Mesendoderm (in vitro differentiated cells): ENCODE measurements around the gene TRAFD1.

Experiments
- DNase-seq: peaks from one replicate; pipeline ENCODE4 v3.0.0; 2013
- H2AK5ac ChIP-seq: 2 replicates; pipeline ENCODE4 v1.6.1; 2013; ENCODE audit warnings: low read length, inconsistent platforms
- H2BK120ac ChIP-seq: 2 replicates; pipeline ENCODE4 v1.6.1; 2013; ENCODE audit warnings: low read depth, mild to moderate bottlenecking, low read length, moderate library complexity, mixed read lengths
- H2BK15ac ChIP-seq: replicated peaks from 2 replicates; pipeline ENCODE4 v1.6.1; 2013; ENCODE audit warnings: low read depth, mild to moderate bottlenecking, moderate library complexity
- H2BK5ac ChIP-seq: 2 replicates; pipeline ENCODE4 v1.6.1; 2013; ENCODE audit warnings: low read length, inconsistent platforms
- H3K18ac ChIP-seq: 2 replicates; pipeline ENCODE4 v1.6.1; 2013; ENCODE audit warnings: mild to moderate bottlenecking, low read length, mixed read lengths
- H3K23ac ChIP-seq: one replicate; pipeline ENCODE4 v1.6.1; 2013; ENCODE audit warnings: low read length
- H3K27ac ChIP-seq: 2 replicates; pipeline ENCODE4 v1.5.1; 2013; ENCODE audit warnings: low read depth, mild to moderate bottlenecking, inconsistent platforms, low read length, moderate library complexity
- H3K27me3 ChIP-seq: 2 replicates; pipeline ENCODE4 v1.6.1; 2013; ENCODE audit warnings: low read length, control low read depth, mild to moderate bottlenecking, inconsistent platforms; ENCODE audit not compliant: insufficient read depth, poor library complexity
- H3K36me3 ChIP-seq: 2 replicates; pipeline ENCODE4 v1.6.1; 2013; ENCODE audit warnings: low read length, inconsistent platforms; ENCODE audit not compliant: control insufficient read depth, insufficient read depth
- H3K4ac ChIP-seq: one replicate; pipeline ENCODE4 v1.6.1; 2013; ENCODE audit warnings: low read depth, mild to moderate bottlenecking, low read length, moderate library complexity
- H3K4me1 ChIP-seq: 2 replicates; pipeline ENCODE4 v1.6.1; 2013; ENCODE audit warnings: low read depth, low read length, inconsistent platforms; ENCODE audit not compliant: control insufficient read depth
- H3K4me2 ChIP-seq: 2 replicates; pipeline ENCODE4 v1.6.1; 2013; ENCODE audit warnings: low read length
- H3K4me3 ChIP-seq: 2 replicates; pipeline ENCODE4 v1.5.1; 2013; ENCODE audit warnings: mild to moderate bottlenecking, low read length
- H3K56ac ChIP-seq: one replicate; pipeline ENCODE4 v1.6.1; 2013; ENCODE audit warnings: low read length
- H3K79me1 ChIP-seq: 2 replicates; pipeline ENCODE4 v1.6.1; 2013; ENCODE audit warnings: low read length, inconsistent platforms
- H3K79me2 ChIP-seq: 2 replicates; pipeline ENCODE4 v1.6.1; 2013; ENCODE audit warnings: mild to moderate bottlenecking, low read length; ENCODE audit not compliant: control insufficient read depth, insufficient read depth
- H3K9ac ChIP-seq: 2 replicates; pipeline ENCODE4 v1.6.1; 2013; ENCODE audit warnings: low read length, inconsistent platforms
- H4K5ac ChIP-seq: one replicate; pipeline ENCODE4 v1.6.1; 2013; ENCODE audit warnings: low read length
- H4K8ac ChIP-seq: one replicate; pipeline ENCODE4 v1.6.1; 2013; ENCODE audit warnings: low read depth, mild to moderate bottlenecking, control low read depth, low read length, moderate library complexity
- WGBS: extraction: QIAGEN DNeasy Blood & Tissue Kit; methylation state at CpG from one replicate; pipeline ENCODE4 v1.1.7; 2013; ENCODE audit warnings: low lambda C conversion rate, missing lambda C conversion rate; ENCODE audit not compliant: insufficient coverage; ENCODE audit errors: extremely low coverage; 5-methylcytosine and 5-hydroxymethylcytosine counted together

Gene TRAFD1

GRCh38 chr12:112112409-112113133 lies 12.8 kb upstream of the TRAFD1 start:
- Histone ChIP-seq H4K5ac (no peak overlapping the region), H3K36me3 (no peaks in the 10 kb centered on the region), H3K9ac (no peak overlapping the region), H3K18ac (no peak overlapping the region), H3K4me2 (no peak overlapping the region), H3K56ac (peak overlapping the region; percentile 60), H3K4me1 (peaks cover 4% of the 10 kb centered on the region), H3K27ac (no peak overlapping the region), H4K8ac (no peak overlapping the region), H3K27me3 (no peaks in the 10 kb centered on the region), H2BK120ac (no peak overlapping the region), H3K79me1 (no peaks in the 10 kb centered on the region), H3K79me2 (peaks cover 10% of the 10 kb centered on the region), H2BK15ac (no peak overlapping the region), H3K4me3 (no peak overlapping the region), H2AK5ac (no peak overlapping the region), H2BK5ac (no peak overlapping the region), H3K4ac (no peak overlapping the region), H3K23ac (no peak overlapping the region)
- WGBS: no CpG with 5 or more reads among the region's 6 CpGs
- peak; percentile 56 for DNase-seq

- Histone ChIP-seq H3K36me3 (no peaks in the 10 kb centered on the region), H3K18ac (no peak overlapping the region), H3K9ac (no peak overlapping the region), H2BK5ac (no peak overlapping the region), H3K79me2 (no peaks in the 10 kb centered on the region), H3K4me2 (no peak overlapping the region), H3K4ac (no peak overlapping the region), H3K4me3 (no peak overlapping the region), H3K27ac (no peak overlapping the region), H2BK120ac (no peak overlapping the region), H2BK15ac (no peak overlapping the region), H3K23ac (no peak overlapping the region), H3K4me1 (peaks cover 4% of the 10 kb centered on the region), H3K27me3 (no peaks in the 10 kb centered on the region), H3K56ac (no peak overlapping the region), H3K79me1 (no peaks in the 10 kb centered on the region), H4K5ac (no peak overlapping the region), H4K8ac (no peak overlapping the region), H2AK5ac (no peak overlapping the region)
- no peak for DNase-seq
- no CpG with 5 or more reads among the region's 6 CpGs for WGBS
Measured at GRCh38 chr12:112115259-112116045, 9.9 kb upstream of the TRAFD1 start.

- H3K36me3 ChIP-seq: no peaks in the 10 kb centered on the region
- H2BK120ac ChIP-seq: no peak overlapping the region
- H2BK5ac ChIP-seq: no peak overlapping the region
- H3K79me2 ChIP-seq: no peaks in the 10 kb centered on the region
- H4K8ac ChIP-seq: peak overlapping the region; percentile 89
- H3K79me1 ChIP-seq: no peaks in the 10 kb centered on the region
- peak; percentile 95 for DNase-seq
- peak overlapping the region; percentile 70 for H3K56ac ChIP-seq
- no peak overlapping the region for H2BK15ac ChIP-seq
- H3K4ac ChIP-seq: no peak overlapping the region
- peak overlapping the region; percentile 78 for H3K27ac ChIP-seq
- H3K18ac ChIP-seq: no peak overlapping the region
- no CpG with 5 or more reads among the region's 7 CpGs for WGBS
- peak overlapping the region; percentile 13 for H3K4me2 ChIP-seq
- H3K4me3 ChIP-seq: no peak overlapping the region
- H3K23ac ChIP-seq: no peak overlapping the region
- H3K4me1 ChIP-seq: peaks cover 4% of the 10 kb centered on the region
- H3K9ac ChIP-seq: peak overlapping the region; percentile 55
- H2AK5ac ChIP-seq: no peak overlapping the region
- no peak overlapping the region for H4K5ac ChIP-seq
- no peaks in the 10 kb centered on the region for H3K27me3 ChIP-seq
Measured at GRCh38 chr12:112116232-112117060, 8.9 kb upstream of the TRAFD1 start.

GRCh38 chr12:112117685-112118084 lies 7.7 kb upstream of the TRAFD1 start:
- Histone ChIP-seq H2AK5ac (no peak overlapping the region), H3K4me1 (peaks cover 2% of the 10 kb centered on the region), H3K23ac (no peak overlapping the region), H3K79me2 (no peaks in the 10 kb centered on the region), H3K56ac (no peak overlapping the region), H3K36me3 (no peaks in the 10 kb centered on the region), H4K8ac (no peak overlapping the region), H3K9ac (no peak overlapping the region), H3K27me3 (no peaks in the 10 kb centered on the region), H3K4me2 (no peak overlapping the region), H4K5ac (no peak overlapping the region), H3K27ac (no peak overlapping the region), H3K4ac (no peak overlapping the region), H2BK5ac (no peak overlapping the region), H3K79me1 (no peaks in the 10 kb centered on the region), H3K18ac (no peak overlapping the region), H2BK15ac (no peak overlapping the region), H3K4me3 (no peak overlapping the region), H2BK120ac (no peak overlapping the region)
- WGBS: no CpG with 5 or more reads among the region's 8 CpGs
- DNase-seq: no peak

- H3K4ac ChIP-seq: no peak overlapping the region
- no peaks in the 10 kb centered on the region for H3K36me3 ChIP-seq
- peaks cover 1% of the 10 kb centered on the region for H3K79me1 ChIP-seq
- no peak overlapping the region for H2BK15ac ChIP-seq
- no peak overlapping the region for H2BK120ac ChIP-seq
- H3K56ac ChIP-seq: peak overlapping the region; percentile 18
- no peaks in the 10 kb centered on the region for H3K79me2 ChIP-seq
- H4K8ac ChIP-seq: no peak overlapping the region
- peak; percentile 48 for DNase-seq
- no peak overlapping the region for H3K9ac ChIP-seq
- H3K23ac ChIP-seq: no peak overlapping the region
- no peak overlapping the region for H2BK5ac ChIP-seq
- H2AK5ac ChIP-seq: no peak overlapping the region
- no peak overlapping the region for H4K5ac ChIP-seq
- no peak overlapping the region for H3K4me3 ChIP-seq
- H3K18ac ChIP-seq: no peak overlapping the region
- no peak overlapping the region for H3K4me2 ChIP-seq
- no CpG with 5 or more reads among the region's 11 CpGs for WGBS
- H3K4me1 ChIP-seq: peaks cover 3% of the 10 kb centered on the region
- no peaks in the 10 kb centered on the region for H3K27me3 ChIP-seq
- H3K27ac ChIP-seq: no peak overlapping the region
Measured at GRCh38 chr12:112121780-112122565, 3.4 kb upstream of the TRAFD1 start.
